Measurements from ENCODE around the gene ARHGAP15.
A peak's percentile ranks its signal among the peaks of the same experiment; 100 is the strongest.

ARHGAP15 gene

DNA sequence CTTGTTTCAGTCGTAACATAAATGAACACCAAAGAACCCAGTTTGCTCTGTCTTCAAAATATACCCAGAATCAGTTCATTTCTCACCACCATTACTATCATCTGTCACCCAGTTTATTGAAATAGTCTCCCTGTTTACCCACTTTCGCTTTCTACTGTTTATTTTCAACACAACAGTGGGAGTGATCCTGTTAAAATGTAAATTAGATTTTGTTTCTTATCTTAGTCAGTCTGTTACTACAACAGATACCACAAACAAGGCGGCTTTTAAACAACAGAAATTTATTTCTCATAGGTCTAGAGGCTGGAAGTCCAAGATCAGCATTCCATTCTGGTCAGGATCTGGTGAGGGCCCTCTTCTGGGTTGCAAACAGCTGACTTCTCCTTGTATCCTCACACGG lies 74.8 kb downstream of the ARHGAP15 start:
- Mint-ChIP-seq H3K27me3 (ENCODE audit: low read depth) (no peaks in the 10 kb centered on the region), H3K4me1 (ENCODE audit: low read depth) (peaks cover 39% of the 10 kb centered on the region), H3K36me3 (ENCODE audit: low read depth) (peaks cover 70% of the 10 kb centered on the region), H3K9me3 (no peaks in the 10 kb centered on the region), H3K4me3 (peak overlapping the region; percentile 5), H3K27ac (peak overlapping the region; percentile 80)
- no peak for DNase-seq (ENCODE audit: low spot score)

DNA sequence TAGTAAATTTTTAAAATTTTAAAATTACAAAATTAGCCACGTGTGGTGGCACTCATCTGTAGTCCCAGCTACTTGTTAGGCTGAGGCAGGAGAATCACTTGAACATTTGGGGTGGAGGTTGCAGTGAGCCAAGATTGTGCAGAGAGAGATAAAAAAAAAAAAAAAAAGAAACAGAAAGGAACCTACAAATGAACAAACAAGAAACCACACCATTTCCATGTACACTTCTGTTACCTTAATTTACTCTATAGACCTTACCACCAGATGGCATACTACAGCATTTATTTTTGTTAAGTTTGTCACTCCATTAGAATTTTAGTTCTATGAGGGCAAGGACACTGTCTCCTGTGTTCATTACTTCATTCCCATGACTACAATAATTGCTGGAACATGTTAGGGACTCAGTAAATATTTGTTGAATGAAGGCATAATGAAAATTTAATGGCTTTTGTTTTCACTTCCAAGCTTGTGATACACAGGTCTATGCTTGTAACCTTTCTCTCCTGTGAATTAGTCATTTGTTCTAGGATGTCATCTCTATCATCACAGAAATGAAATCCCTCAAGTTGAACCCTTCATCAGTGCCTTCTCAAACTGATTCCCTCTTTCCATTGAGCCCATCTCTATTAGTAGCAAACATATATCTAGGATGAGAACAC lies 76.0 kb downstream of the ARHGAP15 start:
- DNase-seq (ENCODE audit: low spot score): no peak
- Mint-ChIP-seq H3K27me3 (ENCODE audit: low read depth) (no peaks in the 10 kb centered on the region), H3K27ac (peak overlapping the region; percentile 80), H3K4me1 (ENCODE audit: low read depth) (peaks cover 42% of the 10 kb centered on the region), H3K36me3 (ENCODE audit: low read depth) (peaks cover 71% of the 10 kb centered on the region), H3K4me3 (no peak overlapping the region), H3K9me3 (no peaks in the 10 kb centered on the region)

DNA sequence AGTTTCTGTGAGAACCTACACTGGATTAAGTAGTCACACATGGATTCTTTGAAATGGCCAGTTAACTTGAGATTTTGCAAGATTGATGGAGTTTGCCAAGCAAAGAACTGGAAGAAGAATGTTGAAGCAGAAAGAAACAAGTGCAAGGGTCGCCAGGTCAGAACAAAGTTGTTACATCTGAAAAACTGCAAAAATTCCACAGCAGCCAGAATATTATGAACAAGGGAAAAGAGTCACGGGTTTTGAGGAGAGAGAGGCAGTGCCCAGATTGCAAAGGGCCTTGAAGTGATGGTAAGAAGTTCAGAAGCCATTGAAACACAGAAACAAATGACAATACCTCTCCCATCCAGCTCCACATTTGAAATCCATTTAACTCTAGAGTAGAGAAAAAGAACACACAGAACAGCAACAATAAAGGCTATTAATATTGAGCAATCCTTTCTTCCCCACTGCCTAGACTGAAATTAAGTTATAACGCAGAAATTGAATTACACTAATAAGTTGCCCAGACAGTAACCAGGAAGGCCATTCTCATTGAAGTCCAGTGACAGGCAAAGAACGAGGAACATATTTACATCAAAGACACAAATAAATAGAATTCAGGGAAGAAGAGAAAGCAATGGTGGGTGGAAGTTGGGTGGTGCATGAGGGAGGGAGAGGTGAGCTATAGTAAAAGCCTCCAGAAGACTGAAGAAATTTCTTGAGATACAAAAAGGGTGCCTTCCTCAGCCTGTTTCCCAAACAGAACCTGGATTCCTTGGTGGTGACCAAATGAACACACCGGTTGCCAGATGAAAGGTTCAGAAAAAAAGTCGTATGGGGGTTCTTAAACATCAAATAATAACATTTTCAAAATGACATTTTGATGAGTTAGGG lies 80.6 kb downstream of the ARHGAP15 start:
- Mint-ChIP-seq H3K36me3 (ENCODE audit: low read depth) (peaks cover 55% of the 10 kb centered on the region), H3K9me3 (no peaks in the 10 kb centered on the region), H3K27ac (no peak overlapping the region), H3K4me1 (ENCODE audit: low read depth) (peaks cover 26% of the 10 kb centered on the region), H3K27me3 (ENCODE audit: low read depth) (no peaks in the 10 kb centered on the region), H3K4me3 (no peak overlapping the region)
- DNase-seq (ENCODE audit: low spot score): no peak

DNA sequence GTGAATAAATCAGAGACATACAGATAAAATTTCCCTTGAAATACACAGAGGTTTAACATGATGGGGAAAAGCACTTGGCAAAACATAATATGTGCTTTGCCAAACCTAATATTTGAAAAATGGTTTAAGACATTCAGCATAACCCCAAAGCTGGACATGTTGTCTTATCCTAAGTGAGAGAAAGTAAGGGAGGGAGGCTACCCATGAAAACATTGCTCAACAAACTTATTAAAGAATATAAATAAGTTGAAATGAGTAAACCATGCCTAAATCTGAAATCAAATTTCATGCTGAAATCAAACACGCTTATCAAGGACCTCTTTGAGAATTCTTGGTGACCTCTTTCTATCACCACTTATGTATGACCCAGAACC lies 81.2 kb downstream of the ARHGAP15 start:
- Mint-ChIP-seq H3K27ac (no peak overlapping the region), H3K36me3 (ENCODE audit: low read depth) (peaks cover 57% of the 10 kb centered on the region), H3K9me3 (no peaks in the 10 kb centered on the region), H3K4me3 (no peak overlapping the region), H3K4me1 (ENCODE audit: low read depth) (peaks cover 24% of the 10 kb centered on the region), H3K27me3 (ENCODE audit: low read depth) (no peaks in the 10 kb centered on the region)
- no peak for DNase-seq (ENCODE audit: low spot score)

DNA sequence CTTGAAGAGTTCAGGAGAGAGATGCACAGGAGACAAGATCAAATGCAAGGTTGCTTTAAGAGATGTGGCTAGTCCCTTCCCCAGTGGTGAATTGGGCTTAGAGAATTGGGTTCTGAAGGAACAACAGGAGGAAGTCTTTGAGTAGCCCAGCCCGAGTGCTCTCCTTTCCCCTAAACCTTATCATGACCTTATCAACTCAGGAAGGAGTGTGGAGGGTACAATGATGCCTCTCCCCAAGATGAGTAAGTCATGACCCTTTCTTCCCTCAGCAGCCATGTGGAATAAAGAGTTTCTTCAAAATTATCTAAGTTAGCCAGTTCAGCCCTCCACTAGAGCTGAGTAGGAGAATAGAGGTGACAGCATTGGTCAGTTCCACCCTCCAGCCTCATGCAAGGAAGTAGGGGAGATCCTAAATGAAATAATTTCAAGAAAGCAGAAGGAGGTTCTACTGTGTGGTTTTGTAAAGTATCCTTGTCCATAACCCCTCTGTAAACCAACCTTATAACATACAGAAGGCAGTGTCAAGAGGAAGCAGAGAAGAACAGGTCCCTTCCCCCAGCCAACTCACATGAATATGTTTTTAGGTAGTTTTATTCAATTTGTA lies 88.4 kb downstream of the ARHGAP15 start:
- Mint-ChIP-seq H3K36me3 (ENCODE audit: low read depth) (peaks cover 47% of the 10 kb centered on the region), H3K4me3 (no peak overlapping the region), H3K27me3 (ENCODE audit: low read depth) (no peaks in the 10 kb centered on the region), H3K27ac (peak overlapping the region; percentile 73), H3K4me1 (ENCODE audit: low read depth) (peaks cover 29% of the 10 kb centered on the region), H3K9me3 (no peaks in the 10 kb centered on the region)
- no peak for DNase-seq (ENCODE audit: low spot score)

DNA sequence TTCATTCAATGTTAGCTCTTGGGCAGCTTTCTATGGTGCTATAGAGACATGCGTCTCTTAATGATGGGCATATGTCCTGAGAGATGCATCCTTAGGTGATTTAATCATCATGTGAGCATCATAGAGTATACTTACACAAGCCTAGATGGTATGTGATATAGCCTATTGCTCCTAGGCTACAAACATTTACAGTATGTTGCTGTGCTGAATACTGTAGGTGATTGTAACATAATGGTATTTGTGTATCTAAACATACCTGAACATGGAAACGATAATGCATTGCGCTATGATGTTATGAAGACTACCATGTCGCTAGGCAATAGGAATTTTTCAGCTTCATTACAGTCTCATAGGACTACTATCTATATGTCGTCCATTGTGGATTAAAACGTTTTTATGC lies 89.4 kb downstream of the ARHGAP15 start:
- DNase-seq (ENCODE audit: low spot score): no peak
- Mint-ChIP-seq H3K27ac (no peak overlapping the region), H3K9me3 (no peaks in the 10 kb centered on the region), H3K4me1 (ENCODE audit: low read depth) (peaks cover 39% of the 10 kb centered on the region), H3K27me3 (ENCODE audit: low read depth) (no peaks in the 10 kb centered on the region), H3K36me3 (ENCODE audit: low read depth) (peaks cover 44% of the 10 kb centered on the region), H3K4me3 (no peak overlapping the region)

DNA sequence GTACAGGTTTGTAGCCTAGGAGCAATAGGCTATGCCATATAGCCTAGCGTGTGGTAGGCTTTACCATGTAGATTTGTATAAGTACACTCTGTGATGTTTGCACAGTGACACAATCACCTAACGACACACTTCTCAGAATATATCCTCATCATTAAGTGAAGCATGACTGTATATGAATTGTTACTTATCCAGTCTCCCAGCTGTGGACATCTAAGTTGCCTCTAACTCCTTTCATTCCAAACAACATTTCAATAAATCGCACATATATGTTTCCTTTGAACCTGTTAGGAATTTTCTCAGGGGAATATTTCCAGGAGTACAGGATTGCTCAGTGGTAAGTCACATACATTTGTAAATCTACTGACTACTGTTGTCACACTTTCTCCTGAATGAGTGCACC lies 90.0 kb downstream of the ARHGAP15 start:
- no peak for DNase-seq (ENCODE audit: low spot score)
- Mint-ChIP-seq H3K9me3 (no peaks in the 10 kb centered on the region), H3K27me3 (ENCODE audit: low read depth) (no peaks in the 10 kb centered on the region), H3K4me1 (ENCODE audit: low read depth) (peaks cover 44% of the 10 kb centered on the region), H3K36me3 (ENCODE audit: low read depth) (peaks cover 49% of the 10 kb centered on the region), H3K4me3 (no peak overlapping the region), H3K27ac (no peak overlapping the region)

DNA sequence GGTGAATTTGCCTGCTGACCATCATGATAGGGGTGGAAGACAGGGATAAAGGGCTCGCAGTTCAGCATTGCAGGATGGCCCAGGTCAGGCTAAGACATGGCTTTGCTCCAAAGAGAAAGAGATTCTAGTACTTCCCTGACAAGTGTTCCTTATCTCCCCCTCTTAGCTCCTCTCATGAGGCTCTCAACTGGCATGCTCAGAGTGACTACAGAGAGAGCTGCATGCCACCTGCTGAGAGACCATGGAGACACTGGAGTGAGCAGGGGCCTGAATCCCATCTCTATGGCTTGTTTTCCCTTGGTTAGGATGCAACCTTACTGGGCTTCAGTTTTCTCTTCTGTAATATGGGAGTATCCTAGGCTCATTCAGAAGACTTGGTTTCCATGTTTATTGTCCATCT lies 94.3 kb downstream of the ARHGAP15 start:
- H3K27me3 Mint-ChIP-seq (ENCODE audit: low read depth): no peaks in the 10 kb centered on the region
- peaks cover 45% of the 10 kb centered on the region for H3K4me1 Mint-ChIP-seq (ENCODE audit: low read depth)
- DNase-seq (ENCODE audit: low spot score): no peak
- H3K9me3 Mint-ChIP-seq: no peaks in the 10 kb centered on the region
- H3K36me3 Mint-ChIP-seq (ENCODE audit: low read depth): peaks cover 44% of the 10 kb centered on the region
- no peak overlapping the region for H3K27ac Mint-ChIP-seq
- H3K4me3 Mint-ChIP-seq: no peak overlapping the region

DNA sequence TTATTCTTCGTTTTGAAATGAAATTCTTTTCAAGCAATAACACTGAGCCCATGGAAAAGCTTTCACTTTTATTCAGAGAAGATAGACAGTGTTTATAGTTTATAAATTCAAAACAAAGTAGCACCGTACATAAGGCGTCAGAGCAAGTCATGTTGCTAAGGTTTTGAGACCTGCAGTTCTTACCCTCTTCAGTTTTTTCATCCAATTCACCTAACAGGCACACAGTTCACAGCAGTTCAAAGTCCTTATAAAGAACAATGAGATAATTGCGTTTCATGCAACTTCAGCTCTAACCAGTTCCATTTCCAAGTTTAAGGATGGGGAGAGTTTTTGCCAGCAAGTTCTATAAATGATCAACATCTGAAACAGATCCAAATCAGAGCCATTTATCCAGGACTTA lies 96.7 kb downstream of the ARHGAP15 start:
- Mint-ChIP-seq H3K4me1 (ENCODE audit: low read depth) (peaks cover 47% of the 10 kb centered on the region), H3K36me3 (ENCODE audit: low read depth) (peaks cover 60% of the 10 kb centered on the region), H3K4me3 (no peak overlapping the region), H3K27me3 (ENCODE audit: low read depth) (no peaks in the 10 kb centered on the region), H3K9me3 (no peaks in the 10 kb centered on the region), H3K27ac (peak overlapping the region; percentile 31)
- DNase-seq (ENCODE audit: low spot score): no peak

DNA sequence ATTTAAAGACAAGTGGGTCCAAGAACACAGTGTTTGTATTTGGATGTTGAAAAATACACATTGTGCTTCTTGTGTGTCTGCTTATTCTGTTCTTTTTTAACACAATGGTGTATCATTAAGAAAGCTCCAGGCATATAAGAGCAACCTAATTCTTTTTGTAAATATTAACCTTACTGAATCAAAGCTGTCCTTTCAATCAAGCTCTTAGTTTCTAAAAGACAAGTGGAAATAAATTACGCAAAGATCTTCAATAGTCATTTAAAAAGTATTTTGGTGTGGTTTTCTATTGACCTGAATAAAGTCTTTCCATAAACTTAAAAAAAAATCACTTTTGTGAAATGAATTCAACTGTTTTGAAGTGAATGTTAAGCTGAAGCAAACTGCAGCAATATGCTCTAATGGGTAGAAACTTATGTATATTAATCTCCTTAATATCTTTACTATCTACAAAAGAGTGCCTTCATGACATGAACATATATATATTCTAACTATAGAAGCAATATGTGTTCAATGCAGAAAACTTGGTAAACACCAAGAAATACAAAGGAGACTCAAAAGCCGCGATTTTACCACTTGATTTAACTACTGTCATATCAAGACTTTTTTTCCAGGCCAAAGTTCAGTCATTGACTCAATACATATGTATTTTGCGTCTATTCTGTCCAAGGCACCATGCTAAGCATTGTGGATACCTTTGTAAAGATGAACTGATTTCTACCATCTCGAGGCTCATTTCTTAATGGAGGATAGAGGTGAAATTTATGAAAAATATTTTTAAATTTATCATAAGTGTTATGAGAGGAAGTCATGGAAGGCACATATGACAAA lies 97.7 kb downstream of the ARHGAP15 start:
- H3K36me3 Mint-ChIP-seq (ENCODE audit: low read depth): peaks cover 60% of the 10 kb centered on the region
- H3K9me3 Mint-ChIP-seq: peaks cover 5% of the 10 kb centered on the region
- no peaks in the 10 kb centered on the region for H3K27me3 Mint-ChIP-seq (ENCODE audit: low read depth)
- H3K4me1 Mint-ChIP-seq (ENCODE audit: low read depth): peaks cover 40% of the 10 kb centered on the region
- no peak for DNase-seq (ENCODE audit: low spot score)
- H3K27ac Mint-ChIP-seq: no peak overlapping the region
- H3K4me3 Mint-ChIP-seq: no peak overlapping the region

DNA sequence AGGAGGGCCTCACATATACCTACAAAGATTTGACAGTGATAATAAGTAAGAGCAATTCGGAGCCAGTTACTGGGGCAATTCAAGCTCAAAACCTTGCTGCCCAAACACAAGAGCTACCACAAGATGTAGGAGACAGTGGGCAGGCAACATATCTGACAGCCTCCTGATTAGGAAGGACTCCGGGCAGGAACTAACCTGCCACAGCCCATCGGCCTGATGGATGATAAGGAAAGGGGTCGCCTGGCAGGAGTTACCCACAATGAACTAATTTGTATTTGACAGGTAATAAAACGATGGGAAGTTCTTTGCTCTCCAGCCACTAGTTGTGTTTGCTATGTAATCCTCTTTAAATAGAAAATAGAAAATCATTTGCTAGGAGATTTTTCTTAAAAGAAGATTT lies 100.2 kb downstream of the ARHGAP15 start:
- no peak overlapping the region for H3K4me3 Mint-ChIP-seq
- H3K36me3 Mint-ChIP-seq (ENCODE audit: low read depth): peaks cover 74% of the 10 kb centered on the region
- peaks cover 28% of the 10 kb centered on the region for H3K9me3 Mint-ChIP-seq
- no peak overlapping the region for H3K27ac Mint-ChIP-seq
- no peak for DNase-seq (ENCODE audit: low spot score)
- H3K4me1 Mint-ChIP-seq (ENCODE audit: low read depth): peaks cover 18% of the 10 kb centered on the region
- no peaks in the 10 kb centered on the region for H3K27me3 Mint-ChIP-seq (ENCODE audit: low read depth)

DNA sequence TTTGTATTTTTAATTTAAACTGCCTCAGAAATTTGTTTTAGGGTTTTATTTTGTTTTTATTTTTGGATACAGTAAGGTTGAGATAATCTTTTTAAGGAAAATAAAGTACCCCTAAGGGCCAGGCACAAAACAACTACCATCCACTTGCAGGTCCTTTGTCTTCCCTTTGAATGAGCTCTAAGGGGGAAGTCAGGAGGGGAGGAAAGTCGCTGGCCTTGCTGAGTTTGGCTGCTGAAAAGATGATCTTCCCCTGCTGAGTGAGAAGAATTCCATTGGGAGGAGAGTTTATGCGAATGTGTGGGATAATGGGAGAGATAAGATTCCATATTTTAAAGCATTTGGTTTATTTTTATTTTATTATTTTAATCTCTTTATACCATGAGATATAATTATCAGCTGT lies 100.7 kb downstream of the ARHGAP15 start:
- Mint-ChIP-seq H3K36me3 (ENCODE audit: low read depth) (peaks cover 74% of the 10 kb centered on the region), H3K9me3 (peaks cover 33% of the 10 kb centered on the region), H3K4me1 (ENCODE audit: low read depth) (peaks cover 13% of the 10 kb centered on the region), H3K27ac (peak overlapping the region; percentile 57), H3K4me3 (no peak overlapping the region), H3K27me3 (ENCODE audit: low read depth) (no peaks in the 10 kb centered on the region)
- no peak for DNase-seq (ENCODE audit: low spot score)

DNA sequence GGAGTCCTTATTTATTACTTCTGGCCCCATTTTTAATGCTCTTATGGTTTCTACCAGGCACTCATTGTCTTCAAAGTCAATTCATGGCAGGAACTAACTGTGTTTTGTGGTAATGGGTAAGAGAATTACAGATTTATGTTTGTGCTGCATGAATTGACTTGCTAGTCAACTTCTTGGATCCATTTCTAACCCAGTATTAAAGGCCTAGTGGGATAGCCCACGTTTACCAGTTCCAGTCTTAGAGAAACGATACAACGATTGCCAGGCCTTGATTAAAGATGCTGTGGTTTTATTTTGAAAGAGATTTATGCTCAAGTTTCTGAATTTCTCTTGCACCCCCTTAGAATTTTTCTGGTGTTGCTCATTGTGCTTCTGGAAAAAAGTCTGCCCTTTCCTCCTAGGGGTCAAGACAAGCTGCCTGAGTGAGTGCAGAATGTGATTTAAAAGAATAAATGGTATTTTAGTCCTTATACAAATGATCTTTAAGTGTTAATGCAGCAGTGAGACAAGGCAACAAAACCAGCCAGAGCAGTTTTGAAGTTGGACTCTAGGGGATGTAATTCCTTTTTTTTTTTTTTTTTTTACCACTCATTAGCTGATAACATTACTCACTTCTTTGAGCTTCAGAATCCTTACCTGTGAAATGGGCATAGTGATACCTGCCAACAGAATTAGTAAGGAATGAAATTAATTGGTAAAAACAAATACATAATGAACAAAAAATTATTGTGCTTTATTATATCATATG lies 101.5 kb downstream of the ARHGAP15 start:
- H3K27me3 Mint-ChIP-seq (ENCODE audit: low read depth): no peaks in the 10 kb centered on the region
- DNase-seq (ENCODE audit: low spot score): no peak
- no peak overlapping the region for H3K4me3 Mint-ChIP-seq
- H3K36me3 Mint-ChIP-seq (ENCODE audit: low read depth): peaks cover 80% of the 10 kb centered on the region
- H3K27ac Mint-ChIP-seq: no peak overlapping the region
- peaks cover 38% of the 10 kb centered on the region for H3K9me3 Mint-ChIP-seq
- peaks cover 15% of the 10 kb centered on the region for H3K4me1 Mint-ChIP-seq (ENCODE audit: low read depth)
